ENCODE measurements around the gene SRRM5. TPM values are rescaled to one million over a fixed set of nuclear protein-coding genes. Genes with fewer than 3 reads are reported as not detected.

Gene SRRM5
- total and polyA plus RNA-seq, 8 donors, result 0.06 to 1.3 (median 0.26) TPM; not detected in 2

DNA sequence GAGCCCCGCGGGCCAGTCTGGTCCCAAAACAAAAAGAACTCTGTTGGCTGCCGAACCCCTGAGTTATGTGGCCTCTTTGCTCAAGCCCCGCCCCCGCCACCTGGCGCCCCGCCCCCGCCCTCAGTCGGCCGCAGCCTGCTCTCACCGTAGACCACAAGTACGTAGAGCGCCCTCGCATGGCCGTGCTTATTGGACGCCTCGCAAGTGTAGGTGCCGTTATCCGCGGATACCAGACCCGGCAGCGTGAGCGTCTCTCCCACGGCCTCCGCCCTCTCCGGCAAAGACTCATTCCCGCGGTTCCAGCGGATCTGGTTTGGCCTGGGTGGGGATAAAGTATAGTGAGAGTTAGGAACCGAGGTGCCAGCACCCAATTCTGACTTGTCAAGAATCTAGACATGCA, 13.0 kb downstream of the SRRM5 start:
- H3K9me3 ChIP-seq, result no peaks in the 10 kb centered on the region
- H3K27me3 ChIP-seq, result no peaks in the 10 kb centered on the region
- no peaks in the 10 kb centered on the region for H3K4me1 ChIP-seq
- WGBS, 2 donors, result 61 to 65% methylated on average over 30 of the region's 30 CpGs
- no peaks in the 10 kb centered on the region for H3K36me3 ChIP-seq
- DNase-seq (peak in 4 of 6 donors; percentile 35 to 74 (median 56)), ATAC-seq (peak in 3 of 4 donors; percentile 26 to 61 (median 27)), FAIRE-seq (no peak)
- TF ChIP-seq, protein P1, sequence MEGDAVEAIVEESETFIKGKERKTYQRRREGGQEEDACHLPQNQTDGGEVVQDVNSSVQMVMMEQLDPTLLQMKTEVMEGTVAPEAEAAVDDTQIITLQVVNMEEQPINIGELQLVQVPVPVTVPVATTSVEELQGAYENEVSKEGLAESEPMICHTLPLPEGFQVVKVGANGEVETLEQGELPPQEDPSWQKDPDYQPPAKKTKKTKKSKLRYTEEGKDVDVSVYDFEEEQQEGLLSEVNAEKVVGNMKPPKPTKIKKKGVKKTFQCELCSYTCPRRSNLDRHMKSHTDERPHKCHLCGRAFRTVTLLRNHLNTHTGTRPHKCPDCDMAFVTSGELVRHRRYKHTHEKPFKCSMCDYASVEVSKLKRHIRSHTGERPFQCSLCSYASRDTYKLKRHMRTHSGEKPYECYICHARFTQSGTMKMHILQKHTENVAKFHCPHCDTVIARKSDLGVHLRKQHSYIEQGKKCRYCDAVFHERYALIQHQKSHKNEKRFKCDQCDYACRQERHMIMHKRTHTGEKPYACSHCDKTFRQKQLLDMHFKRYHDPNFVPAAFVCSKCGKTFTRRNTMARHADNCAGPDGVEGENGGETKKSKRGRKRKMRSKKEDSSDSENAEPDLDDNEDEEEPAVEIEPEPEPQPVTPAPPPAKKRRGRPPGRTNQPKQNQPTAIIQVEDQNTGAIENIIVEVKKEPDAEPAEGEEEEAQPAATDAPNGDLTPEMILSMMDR (IDR thresholded peaks at IDR 0.05), result no peak
- H3K27ac ChIP-seq, result no peak overlapping the region
- intact Hi-C loops (cut with DNase I), result no loop called here
- H3K4me3 ChIP-seq, result no peak overlapping the region

GRCh38 chr19:43625918-43626579, 14.2 kb downstream of the SRRM5 start:
- DNase-seq (peak in 1 of 6 donors; percentile 29), FAIRE-seq (no peak), ATAC-seq (peak in 1 of 4 donors; percentile 20)
- TF ChIP-seq, protein P1 (IDR thresholded peaks at IDR 0.05), result no peak
- intact Hi-C loops (cut with DNase I), result no loop called here
- no peaks in the 10 kb centered on the region for H3K4me1 ChIP-seq
- H3K4me3 ChIP-seq, result no peak overlapping the region
- 86 to 87% methylated on average over 32 of the region's 32 CpGs for WGBS, 2 donors
- H3K36me3 ChIP-seq, result no peaks in the 10 kb centered on the region
- H3K27me3 ChIP-seq, result no peaks in the 10 kb centered on the region
- no peak overlapping the region for H3K27ac ChIP-seq
- no peaks in the 10 kb centered on the region for H3K9me3 ChIP-seq

GRCh38 chr19:43626838-43627237, 14.9 kb downstream of the SRRM5 start:
- Histone ChIP-seq H3K4me3 (no peak overlapping the region), H3K4me1 (no peaks in the 10 kb centered on the region), H3K27me3 (no peaks in the 10 kb centered on the region), H3K9me3 (no peaks in the 10 kb centered on the region), H3K27ac (no peak overlapping the region), H3K36me3 (no peaks in the 10 kb centered on the region)
- intact Hi-C loops (cut with DNase I), result no loop called here
- ATAC-seq (no peak), FAIRE-seq (no peak), DNase-seq (no peak)
- TF ChIP-seq, protein P1 (IDR thresholded peaks at IDR 0.05), result no peak
- WGBS, 2 donors, result 70 to 73% methylated on average over 17 of the region's 17 CpGs

DNA sequence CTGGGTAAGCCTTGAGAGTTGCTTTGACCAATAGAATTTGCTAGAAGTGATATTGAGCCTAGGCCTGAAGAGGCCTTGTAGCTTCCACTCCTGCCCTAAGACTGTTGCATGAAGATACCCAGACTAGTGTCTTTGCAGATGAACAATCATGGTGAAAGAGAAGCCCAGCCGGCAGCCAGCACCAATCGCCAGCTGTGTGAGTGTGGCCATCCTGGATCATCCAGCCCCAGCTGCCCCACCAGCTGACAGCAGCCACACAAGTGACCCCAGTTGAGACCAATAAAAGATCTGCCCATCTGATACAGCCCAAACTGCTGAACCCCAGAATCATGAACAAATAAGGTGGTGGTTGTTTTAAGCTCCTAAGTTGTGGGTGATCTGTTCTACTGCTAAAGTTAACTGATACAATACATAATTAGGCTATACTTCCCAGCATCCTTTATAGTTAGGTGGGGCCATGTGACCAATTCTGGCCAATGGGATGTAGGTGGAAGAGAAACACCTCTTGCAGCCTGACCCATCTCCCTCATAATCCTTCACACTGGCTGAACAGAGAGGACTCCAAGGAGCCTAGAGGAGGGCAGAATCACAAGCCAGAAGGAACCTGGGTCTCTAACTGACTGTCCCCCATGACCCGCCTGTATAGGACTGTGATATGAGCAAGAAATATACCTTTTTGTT, 16.9 kb downstream of the SRRM5 start:
- Histone ChIP-seq H3K4me3 (no peak overlapping the region), H3K27me3 (no peaks in the 10 kb centered on the region), H3K9me3 (no peaks in the 10 kb centered on the region), H3K36me3 (no peaks in the 10 kb centered on the region), H3K4me1 (no peaks in the 10 kb centered on the region), H3K27ac (no peak overlapping the region)
- DNase-seq (no peak), ATAC-seq (no peak), FAIRE-seq (no peak)
- 85 to 89% methylated on average over 3 of the region's 3 CpGs for WGBS, 2 donors
- intact Hi-C loops (cut with DNase I), result no loop called here
- TF ChIP-seq, protein P1 (IDR thresholded peaks at IDR 0.05), result no peak

DNA sequence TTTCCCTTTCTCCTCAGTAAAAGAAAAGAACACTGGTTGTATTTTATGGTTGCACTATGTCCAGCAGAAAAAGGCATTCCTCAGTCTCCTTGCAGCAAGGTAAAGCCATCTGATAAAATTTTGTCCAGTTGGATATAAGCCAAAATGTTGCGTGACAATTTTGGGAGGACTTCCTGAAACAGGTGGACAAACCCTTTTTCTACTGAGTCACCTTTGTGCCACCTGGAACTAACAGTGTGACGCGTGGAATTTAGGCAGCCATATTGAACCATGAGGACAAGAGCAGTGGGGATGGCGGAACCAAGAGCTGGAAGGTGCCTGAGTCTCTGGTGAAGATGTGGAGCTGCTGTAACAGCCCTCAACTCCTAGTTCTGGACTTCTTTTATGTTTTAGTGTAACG, 19.6 kb downstream of the SRRM5 start:
- intact Hi-C loops (cut with DNase I), result no loop called here
- ATAC-seq, result no peak
- H3K9me3 ChIP-seq, result no peaks in the 10 kb centered on the region
- H3K36me3 ChIP-seq, result no peaks in the 10 kb centered on the region
- TF ChIP-seq, protein P1 (IDR thresholded peaks at IDR 0.05), result no peak
- no peak for FAIRE-seq
- no peaks in the 10 kb centered on the region for H3K27me3 ChIP-seq
- no peak for DNase-seq
- no peak overlapping the region for H3K4me3 ChIP-seq
- WGBS, 2 donors, result 84 to 86% methylated on average over 5 of the region's 5 CpGs
- no peak overlapping the region for H3K27ac ChIP-seq
- no peaks in the 10 kb centered on the region for H3K4me1 ChIP-seq

Measured in pancreas (tissue), 10 donors.